Pancreas (tissue), 10 donors: ENCODE measurements around the gene MACROD2. TPM values are rescaled to one million over a fixed set of nuclear protein-coding genes. Genes with fewer than 3 reads are reported as not detected.

Experiments
- ATAC-seq, 4 donors: fragments of 200-7000 bp; cut with Tn5 transposase; one replicate each; pipeline versions ENCODE4 v1.8.0 to v1.9.1; 2020; ENCODE audit warnings: mild to moderate bottlenecking in 4 of 4, moderate library complexity in 4 of 4
- DNase-seq, 6 donors: peaks; one replicate each; pipeline ENCODE4 v3.0.0-alpha.2; 2020
- FAIRE-seq: peaks from 2 replicates; lab custom pipeline; 2012; peaks lifted over from hg19 to GRCh38; lab: Jason Lieb, UNC
- H3K27ac ChIP-seq, 4 donors: fragments of 200-600 bp; sonication (generic); 1 replicate in 3 of 4; 2 replicates in 1 of 4; pipeline versions ENCODE4 v1.5.0 to v1.8.0; 2020
- H3K27me3 ChIP-seq, 4 donors: fragments of 200-600 bp; one replicate each; pipeline ENCODE4 v1.8.0; 2021
- H3K36me3 ChIP-seq, 3 donors: fragments of 200-600 bp; sonication (generic) in 1 of 3; one replicate each; pipeline versions ENCODE4 v1.5.0 to v1.8.0; 2020 to 2021
- H3K4me1 ChIP-seq, 3 donors: fragments of 200-600 bp; one replicate each; pipeline ENCODE4 v1.8.0; 2021
- H3K4me3 ChIP-seq, 4 donors: fragments of 200-600 bp; sonication (generic) in 2 of 4; one replicate each; pipeline versions ENCODE4 v1.5.0 to v1.8.0; 2020 to 2021
- H3K9me3 ChIP-seq, 4 donors: fragments of 200-600 bp; one replicate each; pipeline ENCODE4 v1.8.0; 2021
- CTCF ChIP-seq, 4 donors: fragments of 200-600 bp; sonication (generic) in 3 of 4; IDR thresholded peaks; one replicate each; pipeline versions ENCODE4 v1.5.0 to v1.8.0; 2021; ENCODE audit warnings: antibody characterized with exemption in 4 of 4
- WGBS, 2 donors: extraction: QIAGEN DNeasy Blood & Tissue Kit; methylation state at CpG; one replicate each; pipeline ENCODE4 v1.1.7; 2013; 5-methylcytosine and 5-hydroxymethylcytosine counted together
- intact Hi-C, 3 donors: fragments of 100-400 bp; cut with DNase I; formaldehyde crosslinking; loops; one replicate each; pipeline versions ENCODE4 v1.11.1 to v1.14.2; 2022
- polyA plus RNA-seq, 2 donors: library from polyadenylated mRNA; stranded (reverse); fragments of 200-250 nt; gene quantifications; one replicate each; pipeline ENCODE4 v1.2.3, GENCODE V29; 2013
- total RNA-seq, 6 donors: library from RNA; stranded (reverse); fragmentation: NEBNext Ultra II Directional in 4 of 6; extraction: Animal tissue kit (Norgen Biotek cat#: 25700) in 4 of 6; gene quantifications; one replicate each; pipeline versions ENCODE4 v1.2.1 to v1.2.4, GENCODE V29; 2021 to 2023
- donor health status: healthy with polysubstance abuse.
- donor health status: DM: no; HTN: no; CAD: no; lungs with moderate emphysema.
- donor health status: DM: no; HTN: no; CAD: no.
- donor health status: control.
- donor health status: control.
- donor health status: Bipolar disorder and iron deficiency.
- donor health status: DM: yes; HTN: yes; CAD: no.
- donor health status: DM: no; HTN: no; CAD: no.
- donor health status: DM: no; HTN: no; CAD: no.
- donor health status: DM: yes; HTN: yes; CAD: no.

Gene MACROD2
- total and polyA plus RNA-seq, 8 donors = 1.7 to 4.9 (median 2.7) TPM

GRCh38 chr20:16078172-16078898, 2083.0 kb downstream of the MACROD2 start:
- intact Hi-C loops = no loop called here
- H3K4me3 ChIP-seq = no peak overlapping the region
- no peaks in the 10 kb centered on the region for H3K4me1 ChIP-seq
- no peak for TF ChIP-seq CTCF (IDR thresholded peaks at IDR 0.05)
- H3K36me3 ChIP-seq = no peaks in the 10 kb centered on the region
- ATAC-seq (no peak), FAIRE-seq (no peak), DNase-seq (no peak)
- 53 to 61% methylated on average over 2 of the region's 2 CpGs for WGBS, 2 donors
- H3K9me3 ChIP-seq = no peaks in the 10 kb centered on the region
- no peak overlapping the region for H3K27ac ChIP-seq
- no peaks in the 10 kb centered on the region for H3K27me3 ChIP-seq

- no peak for FAIRE-seq
- no peaks in the 10 kb centered on the region for H3K9me3 ChIP-seq
- H3K4me3 ChIP-seq = no peak overlapping the region
- no peaks in the 10 kb centered on the region for H3K36me3 ChIP-seq
- no peak for DNase-seq
- TF ChIP-seq CTCF (IDR thresholded peaks at IDR 0.05) = no peak
- intact Hi-C loops = no loop called here
- H3K27ac ChIP-seq = no peak overlapping the region
- no peaks in the 10 kb centered on the region for H3K4me1 ChIP-seq
- H3K27me3 ChIP-seq = no peaks in the 10 kb centered on the region
- no peak for ATAC-seq
- 50 to 55% methylated on average over 1 of the region's 1 CpG for WGBS, 2 donors
Observed at GRCh38 chr20:16081421-16081820, 2086.1 kb downstream of the MACROD2 start.

- H3K27me3 ChIP-seq = no peaks in the 10 kb centered on the region
- H3K36me3 ChIP-seq = no peaks in the 10 kb centered on the region
- no peaks in the 10 kb centered on the region for H3K4me1 ChIP-seq
- TF ChIP-seq CTCF (IDR thresholded peaks at IDR 0.05) = no peak
- 80 to 85% methylated on average over 2 of the region's 2 CpGs for WGBS, 2 donors
- FAIRE-seq (no peak), ATAC-seq (no peak), DNase-seq (peak in 1 of 6 donors; percentile 27)
- H3K9me3 ChIP-seq = no peaks in the 10 kb centered on the region
- H3K4me3 ChIP-seq = no peak overlapping the region
- intact Hi-C loops = no loop called here
- no peak overlapping the region for H3K27ac ChIP-seq
Observed at GRCh38 chr20:16082051-16082550, 2086.8 kb downstream of the MACROD2 start.

DNA sequence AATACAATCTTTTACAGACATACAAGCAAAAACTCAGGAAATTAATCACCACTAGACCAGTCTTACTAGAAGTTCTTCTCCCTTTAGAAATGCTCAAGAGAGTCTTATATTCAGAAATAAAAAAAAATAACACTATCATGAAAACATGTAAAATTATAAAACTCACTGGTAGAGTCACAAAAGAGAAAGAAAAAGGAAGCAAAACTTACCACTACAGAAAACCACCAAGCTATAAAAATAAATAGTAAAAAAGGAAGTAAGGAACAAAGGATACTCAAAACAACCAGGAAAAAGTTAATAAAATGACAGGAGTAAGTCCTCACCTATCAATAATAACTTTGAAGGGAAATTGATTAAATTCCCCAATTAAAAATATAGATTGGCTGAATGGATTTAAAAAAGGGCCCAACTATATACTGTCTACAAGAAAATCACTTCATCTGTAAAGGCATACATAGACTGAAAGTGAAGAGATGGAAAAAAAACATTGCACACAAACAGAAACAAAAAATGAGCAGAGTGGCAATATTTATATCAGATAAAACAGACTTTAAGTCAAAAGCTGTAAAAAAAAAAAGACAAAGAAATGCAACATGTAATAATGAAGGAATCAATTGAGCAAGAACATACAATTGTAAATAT, 2088.4 kb downstream of the MACROD2 start:
- H3K9me3 ChIP-seq = no peaks in the 10 kb centered on the region
- FAIRE-seq (no peak), ATAC-seq (no peak), DNase-seq (no peak)
- H3K4me3 ChIP-seq = no peak overlapping the region
- no peak for TF ChIP-seq CTCF (IDR thresholded peaks at IDR 0.05)
- H3K4me1 ChIP-seq = no peaks in the 10 kb centered on the region
- no peaks in the 10 kb centered on the region for H3K27me3 ChIP-seq
- intact Hi-C loops = no loop called here
- no peak overlapping the region for H3K27ac ChIP-seq
- H3K36me3 ChIP-seq = no peaks in the 10 kb centered on the region

- Histone ChIP-seq H3K9me3 (no peaks in the 10 kb centered on the region), H3K27me3 (no peaks in the 10 kb centered on the region), H3K27ac (no peak overlapping the region), H3K4me1 (no peaks in the 10 kb centered on the region), H3K4me3 (no peak overlapping the region), H3K36me3 (no peaks in the 10 kb centered on the region)
- ATAC-seq (no peak), DNase-seq (no peak), FAIRE-seq (no peak)
- no peak for TF ChIP-seq CTCF (IDR thresholded peaks at IDR 0.05)
- intact Hi-C loops = no loop called here
- WGBS, 2 donors = 59 to 75% methylated on average over 2 of the region's 2 CpGs
Observed at GRCh38 chr20:16095226-16095625, 2099.9 kb downstream of the MACROD2 start.
